Endothelial cell of umbilical vein (primary cell): Measurements from ENCODE around the gene BRICD5. TPM values are rescaled to one million over a fixed set of nuclear protein-coding genes. Genes with fewer than 3 reads are reported as not detected.

Source experiments
- BruUV-seq: library from RNA; stranded (reverse); fragments of 400-500 nt; replicated peaks from 2 replicates; lab custom pipeline; 2021; lab: Mats Ljungman, UMichigan
- CTCF ChIA-PET: fragments of 300-600, 350-600 bp; sonication (Branson Sonifier 250); formaldehyde crosslinking; loops from one replicate; lab custom pipeline; 2021; ENCODE audit warnings: antibody characterized with exemption, inconsistent platforms; lab: Charles Lee
- POLR2A ChIA-PET: fragments of 300-600, 350-600 bp; sonication (Branson Sonifier 250); formaldehyde crosslinking; loops from one replicate; lab custom pipeline; 2021; ENCODE audit warnings: antibody characterized with exemption, inconsistent platforms; lab: Charles Lee
- DNase-seq: peaks from one replicate; pipeline ENCODE4 v3.0.0-alpha.2; 2011; ENCODE audit warnings: low read depth, low spot score
- FAIRE-seq: peaks from 2 replicates; lab custom pipeline; 2011; peaks lifted over from hg19 to GRCh38; lab: Jason Lieb, UNC
- H2AFZ ChIP-seq: 2 replicates; pipeline ENCODE4 v1.6.0; 2012; ENCODE audit warnings: low read depth, low read length, control low read depth, inconsistent platforms
- H3K27ac ChIP-seq: 2 replicates; pipeline ENCODE4 v1.5.1; 2011; ENCODE audit warnings: low read depth, mild to moderate bottlenecking, control low read depth, low read length, moderate library complexity; ENCODE audit not compliant: insufficient read depth
- H3K27me3 ChIP-seq, 2 experiments: 2 replicates each; pipeline versions ENCODE4 v1.6.0 to v1.6.1; 2011; ENCODE audit warnings: low read length in 2 of 2, mixed read lengths in 1 of 2; ENCODE audit not compliant: control insufficient read depth in 2 of 2, insufficient read depth in 2 of 2
- H3K36me3 ChIP-seq, 2 experiments: 2 replicates in 1 of 2; 3 replicates in 1 of 2; pipeline ENCODE4 v1.5.1; 2011; ENCODE audit warnings: low read length in 2 of 2, mild to moderate bottlenecking in 1 of 2, moderate library complexity in 1 of 2; ENCODE audit not compliant: control insufficient read depth in 2 of 2, insufficient read depth in 2 of 2; ENCODE audit errors: extremely low read depth in 1 of 2
- H3K4me1 ChIP-seq: 3 replicates; pipeline ENCODE4 v1.5.1; 2011; ENCODE audit warnings: mild to moderate bottlenecking, low read length; ENCODE audit not compliant: control insufficient read depth, insufficient read depth; ENCODE audit errors: extremely low read depth
- H3K4me2 ChIP-seq: 2 replicates; pipeline ENCODE4 v1.6.1; 2011; ENCODE audit warnings: low read length, control low read depth, mixed read lengths; ENCODE audit not compliant: insufficient read depth
- H3K4me3 ChIP-seq, 3 experiments: fragments of 200-600 bp in 1 of 3; sonication (generic), shearing (Covaris generic) in 1 of 3; replicated peaks in 1 of 3; 2 replicates each; pipeline ENCODE4 v1.5.1; 2011 to 2016; ENCODE audit warnings: control low read depth in 3 of 3, low read length in 3 of 3, mild to moderate bottlenecking in 2 of 3, inconsistent platforms in 1 of 3, low read depth in 1 of 3, moderate library complexity in 1 of 3; ENCODE audit not compliant: insufficient read depth in 1 of 3
- H3K79me2 ChIP-seq: 2 replicates; pipeline ENCODE4 v1.6.0; 2012; ENCODE audit warnings: low read length, inconsistent platforms; ENCODE audit not compliant: control insufficient read depth, insufficient read depth
- H3K9ac ChIP-seq: replicated peaks from 2 replicates; pipeline ENCODE3; 2011; ENCODE audit warnings: low read length, control low read depth; ENCODE audit not compliant: insufficient read depth; ENCODE audit errors: extremely low read depth
- H3K9me1 ChIP-seq: replicated peaks from 3 replicates; pipeline ENCODE4 v1.6.0; 2011; ENCODE audit warnings: mild to moderate bottlenecking, low read length; ENCODE audit not compliant: control insufficient read depth, insufficient read depth; ENCODE audit errors: extremely low read depth
- H3K9me3 ChIP-seq: replicated peaks from 2 replicates; pipeline ENCODE4 v1.5.1; 2012; ENCODE audit warnings: low read length, inconsistent platforms; ENCODE audit not compliant: control insufficient read depth, insufficient read depth
- H4K20me1 ChIP-seq: replicated peaks from 2 replicates; pipeline ENCODE3; 2011; ENCODE audit warnings: mild to moderate bottlenecking, low read length; ENCODE audit not compliant: control insufficient read depth, insufficient read depth; ENCODE audit errors: extremely low read depth
- CTCF ChIP-seq, 2 donors: IDR thresholded peaks; 1 replicate in 1 of 2; 2 replicates in 1 of 2; pipeline ENCODE4 v1.5.1; 2011; ENCODE audit warnings: low read length in 2 of 2, mild to moderate bottlenecking in 2 of 2, moderate library complexity in 2 of 2, control low read depth in 1 of 2, inconsistent platforms in 1 of 2, low read depth in 1 of 2; ENCODE audit not compliant: insufficient read depth in 1 of 2; ENCODE audit errors: extremely low read depth in 1 of 2
- EZH2 ChIP-seq: IDR thresholded peaks from 2 replicates; pipeline ENCODE4 v1.6.1; 2012; ENCODE audit warnings: borderline replicate concordance, low read depth, mild to moderate bottlenecking, moderate library complexity, low read length, inconsistent platforms; ENCODE audit not compliant: severe bottlenecking
- FOS ChIP-seq: IDR thresholded peaks from 2 replicates; pipeline ENCODE4 v1.6.1; 2011; ENCODE audit warnings: mild to moderate bottlenecking, low read length, moderate library complexity, borderline replicate concordance; ENCODE audit not compliant: insufficient read depth
- GATA2 ChIP-seq: IDR thresholded peaks from 2 replicates; pipeline ENCODE4 v1.7.0; 2011; ENCODE audit warnings: low read depth, mild to moderate bottlenecking, moderate library complexity, mixed read lengths, low read length; ENCODE audit not compliant: insufficient read length, insufficient read depth
- JUN ChIP-seq: IDR thresholded peaks from 2 replicates; pipeline ENCODE4 v1.6.1; 2011; ENCODE audit warnings: borderline replicate concordance, low read depth; ENCODE audit not compliant: insufficient read length, insufficient read depth
- MAX ChIP-seq: IDR thresholded peaks from 2 replicates; pipeline ENCODE4 v1.6.1; 2011; ENCODE audit not compliant: insufficient read depth, insufficient read length
- MYC ChIP-seq: IDR thresholded peaks from one replicate; pipeline ENCODE4 v1.6.1; 2011; ENCODE audit warnings: mild to moderate bottlenecking, low read depth, low read length
- POLR2A ChIP-seq: IDR thresholded peaks from 2 replicates; pipeline ENCODE4 v1.6.1; 2012; ENCODE audit warnings: low read depth, mild to moderate bottlenecking, control low read depth, low read length
- POLR2AphosphoS5 ChIP-seq: IDR thresholded peaks from 2 replicates; pipeline ENCODE4 v1.6.1; 2012; ENCODE audit warnings: low read depth, mild to moderate bottlenecking, control low read depth, low read length, moderate library complexity; ENCODE audit not compliant: insufficient read depth
- dilution Hi-C: fragments of 300-500 bp; cut with MboI; formaldehyde crosslinking; loops from one replicate; pipeline ENCODE4 v1.15.0; 2019; ENCODE audit warnings: low sequenced_read_pairs; ENCODE audit not compliant: extremely low pct_ligation_motif_present
- intact Hi-C: fragments of 100-400 bp; cut with micrococcal nuclease; formaldehyde crosslinking; loops from one replicate; pipeline ENCODE4 v1.10.0; 2022
- polyA plus RNA-seq, 4 experiments: library from polyadenylated mRNA; depleted of rRNA in 3 of 4; stranded (reverse) in 3 of 4; unstranded in 1 of 4; fragments of >200 nt; gene quantifications; 2 replicates each; pipeline versions ENCODE4 v1.2.1 to v1.2.3, GENCODE V29; 2011 to 2012; ENCODE audit warnings: missing spikeins in 1 of 4
- total RNA-seq: library from RNA; stranded (reverse); gene quantifications from 2 replicates; pipeline ENCODE4 v1.2.3, GENCODE V29; 2021

Gene BRICD5
- total and polyA plus RNA-seq, 2 donors (not counting 3 experiments of a cell fraction or from before 2014, with no cell fraction given): 5.6 to 8.4 TPM

GRCh38 chr16:2229632-2230250, 19.1 kb upstream of the BRICD5 start:
- Histone ChIP-seq H3K4me3 (no peak overlapping the region), H4K20me1 (no peaks in the 10 kb centered on the region), H3K4me2 (no peak overlapping the region), H3K4me1 (no peaks in the 10 kb centered on the region), H3K9ac (no peak overlapping the region), H3K36me3 (peaks cover 9 to 44% of the 10 kb centered on the region in 2 experiments), H3K27ac (no peak overlapping the region), H3K9me1 (no peaks in the 10 kb centered on the region), H3K9me3 (no peaks in the 10 kb centered on the region), H2AFZ (no peak overlapping the region), H3K79me2 (peaks cover 24% of the 10 kb centered on the region), H3K27me3 (no peaks in the 10 kb centered on the region)
- DNase-seq (no peak), FAIRE-seq (no peak)
- TF ChIP-seq POLR2AphosphoS5 (no peak), POLR2A (no peak), EZH2 (no peak), FOS (no peak), MAX (no peak)
- no TSS peak for BruUV-seq
- dilution Hi-C loops (no loop called here), intact Hi-C loops (no loop called here)
- POLR2A ChIA-PET: no interaction called here
- CTCF ChIA-PET: no interaction called here

GRCh38 chr16:2229091-2229490, 18.4 kb upstream of the BRICD5 start:
- CTCF ChIA-PET: no interaction called here
- POLR2A ChIA-PET: no interaction called here
- FAIRE-seq (no peak), DNase-seq (no peak)
- Histone ChIP-seq H3K27ac (no peak overlapping the region), H3K9ac (no peak overlapping the region), H3K9me1 (no peaks in the 10 kb centered on the region), H3K27me3 (no peaks in the 10 kb centered on the region), H3K4me3 (no peak overlapping the region), H4K20me1 (no peaks in the 10 kb centered on the region), H2AFZ (no peak overlapping the region), H3K36me3 (peaks cover 9 to 39% of the 10 kb centered on the region in 2 experiments), H3K79me2 (peaks cover 31% of the 10 kb centered on the region), H3K9me3 (no peaks in the 10 kb centered on the region), H3K4me1 (peaks cover 6% of the 10 kb centered on the region), H3K4me2 (no peak overlapping the region)
- no TSS peak for BruUV-seq
- intact Hi-C loops (no loop called here), dilution Hi-C loops (no loop called here)
- TF ChIP-seq EZH2 (no peak), MAX (no peak), POLR2A (no peak), JUN (no peak), FOS (no peak), POLR2AphosphoS5 (no peak), GATA2 (no peak), CTCF (IDR thresholded peaks at IDR 0.05; ENCODE audit: extremely low read depth in 1 of 2, insufficient read depth in 1 of 2, low read depth in 1 of 2, low read length in 2 of 2) (no peak), MYC (no peak)
